Heart left ventricle (tissue), 13 donors: ENCODE data around the gene GNB1L.

Experiments used
- CTCF ChIP-seq, 12 donors: fragments of 200-600 bp; sonication (generic) in 4 of 12; IDR thresholded peaks; one replicate each; pipeline versions ENCODE4 v1.5.0 to v1.8.0; 2018 to 2022; ENCODE audit warnings: antibody characterized with exemption in 12 of 12, mild to moderate bottlenecking in 5 of 12
- POLR2A ChIP-seq, 2 donors: fragments of 450-650 bp; IDR thresholded peaks; one replicate each; pipeline ENCODE4 v1.6.1; 2017; ENCODE audit warnings: antibody characterized with exemption in 2 of 2, mild to moderate bottlenecking in 2 of 2, moderate library complexity in 2 of 2
- donor health status: ischemic (EF 13 %, LVEDD 7.1; RV severe dilation, severe dysfunction).
- donor health status: DM: no; HTN: yes; CAD: no.
- donor health status: DM: no; HTN: no; CAD: no.
- donor health status: ischemic (EF 25% LVEDD 6.9; RV normal size, moderate dysfunction).
- donor health status: ischemic (EF 25% LVEDD 5.7; RV mildly dilated, moderate dysfunction).
- donor health status: ischemic (EF 35%, LVEDD 5.7; RV mildly dilated, moderate dysfunction).
- donor health status: nonischemic (EF 11% LVEDD 7.7; RV severe dilation, severe dysfunction).
- donor health status: DM: yes; HTN: yes; CAD: no.
- donor health status: PGD.
- donor health status: ischemic (EF 29% LVEDD 5.4; RV normal size, mild dysfunction).
- donor health status: nonischemic (EF 23%, LVEDD 6.1; RV moderate dilation, normal function).

- TF ChIP-seq CTCF (IDR thresholded peaks at IDR 0.05) (no peak), POLR2A (IDR thresholded peaks at IDR 0.05) (no peak)
These were observed 1.4 kb downstream of the GNB1L start for GRCh38 chr22:19853058-19853878.
